K562 (cell line): Measurements from ENCODE around the gene ZNF177. TPM values are rescaled to one million over a fixed set of nuclear protein-coding genes. Genes with fewer than 3 reads are reported as not detected.
A peak's percentile ranks its signal among the peaks of the same experiment; 100 is the strongest.

Experiments
- ATAC-seq: fragments of 200-7000 bp; cut with Tn5 transposase; 3 replicates; pipeline ENCODE4 v1.9.1; 2020; ENCODE audit warnings: moderate library complexity
- BruUV-seq: library from RNA; stranded (reverse); fragments of 400-500 nt; replicated peaks from 2 replicates; lab custom pipeline; 2021; lab: Mats Ljungman, UMichigan
- CTCF ChIA-PET: fragments of 300-600 bp; formaldehyde crosslinking; extraction: SDS; loops from one replicate; lab custom pipeline; 2021; ENCODE audit warnings: low intra/inter-chr PET ratio; lab: Yijun Ruan, JAX
- POLR2A ChIA-PET: fragments of 300-600, 350-650 bp; sonication (Branson Sonifier 250); formaldehyde crosslinking; extraction: SDS; loops from one replicate; lab custom pipeline; 2021; ENCODE audit warnings: antibody characterized with exemption, inconsistent platforms; lab: Yijun Ruan, JAX
- DNase-seq, 4 experiments: peaks; one replicate each; pipeline versions ENCODE4 v3.0.0 to v3.0.0-alpha.2; 2011 to 2018; ENCODE audit warnings: low spot score in 3 of 4, mixed read lengths in 3 of 4; ENCODE audit errors: extremely low read depth in 1 of 4
- FAIRE-seq: peaks from 2 replicates; lab custom pipeline; 2011; peaks lifted over from hg19 to GRCh38; lab: Jason Lieb, UNC
- H2AFZ ChIP-seq: 2 replicates; pipeline ENCODE4 v1.6.0; 2011; ENCODE audit warnings: low read depth, low read length, control low read depth, inconsistent platforms
- H3K27ac ChIP-seq: fragments of 200-600 bp; 3 replicates; pipeline ENCODE4 v1.8.0; 2011; ENCODE audit warnings: low read depth, mild to moderate bottlenecking, control low read depth, inconsistent platforms, low read length, moderate library complexity, mixed read lengths; ENCODE audit errors: extremely low read depth
- H3K27me3 ChIP-seq, 2 experiments: fragments of 300-600 bp in 1 of 2; 2 replicates in 1 of 2; 3 replicates in 1 of 2; pipeline versions ENCODE4 v1.6.0 to v1.8.0; 2011; ENCODE audit warnings: inconsistent platforms in 2 of 2, low read length in 2 of 2, mild to moderate bottlenecking in 1 of 2, mixed read lengths in 1 of 2, moderate library complexity in 1 of 2; ENCODE audit not compliant: control insufficient read depth in 2 of 2, insufficient read depth in 2 of 2
- H3K36me3 ChIP-seq: fragments of 300-600 bp; 3 replicates; pipeline ENCODE4 v1.8.0; 2011; ENCODE audit warnings: mild to moderate bottlenecking, low read length, inconsistent platforms; ENCODE audit not compliant: control insufficient read depth, insufficient read depth
- H3K4me1 ChIP-seq, 2 experiments: fragments of 200-600 bp in 1 of 2; replicated peaks in 1 of 2; 2 replicates in 1 of 2; 3 replicates in 1 of 2; pipeline versions ENCODE4 v1.5.1 to v1.8.0; 2011; ENCODE audit warnings: inconsistent platforms in 2 of 2, low read length in 2 of 2, mild to moderate bottlenecking in 1 of 2, mixed read lengths in 1 of 2, moderate library complexity in 1 of 2; ENCODE audit not compliant: control insufficient read depth in 2 of 2, insufficient read depth in 2 of 2
- H3K4me2 ChIP-seq: 2 replicates; pipeline ENCODE4 v1.6.1; 2011; ENCODE audit warnings: low read length, control low read depth, inconsistent platforms, mixed read lengths; ENCODE audit not compliant: insufficient read depth
- H3K4me3 ChIP-seq: fragments of 200-600 bp; sonication (generic), shearing (Covaris generic); 2 replicates; pipeline ENCODE4 v1.5.1; 2016; ENCODE audit warnings: control low read depth, inconsistent platforms
- H3K79me2 ChIP-seq: fragments of 200-600 bp; 3 replicates; pipeline ENCODE4 v1.8.0; 2011; ENCODE audit warnings: low read length, inconsistent platforms; ENCODE audit not compliant: control insufficient read depth, insufficient read depth
- H3K9ac ChIP-seq, 2 experiments: 2 replicates each; pipeline versions ENCODE4 v1.6.0 to v1.6.1; 2011; ENCODE audit warnings: low read depth in 2 of 2, low read length in 2 of 2, control low read depth in 1 of 2, inconsistent platforms in 1 of 2, mild to moderate bottlenecking in 1 of 2, mixed read lengths in 1 of 2; ENCODE audit not compliant: insufficient read depth in 1 of 2
- H3K9me1 ChIP-seq: one replicate; pipeline ENCODE4 v1.6.0; 2011; ENCODE audit warnings: inconsistent platforms, mild to moderate bottlenecking, low read length, moderate library complexity; ENCODE audit not compliant: control insufficient read depth, insufficient read depth
- H3K9me3 ChIP-seq: replicated peaks from 2 replicates; pipeline ENCODE4 v1.5.1; 2011; ENCODE audit warnings: low read depth, low read length, inconsistent platforms; ENCODE audit not compliant: control insufficient read depth, insufficient read depth
- H4K20me1 ChIP-seq: replicated peaks from 2 replicates; pipeline ENCODE4 v1.6.1; 2011; ENCODE audit warnings: low read length, inconsistent platforms, mixed read lengths; ENCODE audit not compliant: control insufficient read depth, insufficient read depth
- E4F1 ChIP-seq: fragments of 250-450 bp; sonication (Bioruptor Pico); IDR thresholded peaks from 2 replicates; pipeline ENCODE4 v1.5.0; 2021; ENCODE audit warnings: mild to moderate bottlenecking, borderline replicate concordance
- HNRNPH1 ChIP-seq: fragments of 200-400 bp; formaldehyde crosslinking; optimal IDR thresholded peaks from 2 replicates; pipeline ENCODE3; 2017; ENCODE audit warnings: low read depth, mild to moderate bottlenecking, low read length, moderate library complexity
- IRF9 ChIP-seq: fragments of 450-650 bp; IDR thresholded peaks from 2 replicates; pipeline ENCODE4 v1.6.1; 2016; ENCODE audit warnings: missing biosample characterization, missing genetic modification characterization
- KLF1 ChIP-seq: fragments of 450-650 bp; IDR thresholded peaks from 2 replicates; pipeline ENCODE4 v1.6.1; 2016; ENCODE audit warnings: missing genetic modification characterization, missing compliant biosample characterization
- MAFK ChIP-seq: IDR thresholded peaks from 2 replicates; pipeline ENCODE4 v1.6.1; 2011; ENCODE audit warnings: low read length, improper control_type of control experiment
- MCM2 ChIP-seq: fragments of 450-650 bp; IDR thresholded peaks from 2 replicates; pipeline ENCODE4 v1.6.1; 2017; ENCODE audit warnings: low read depth, mild to moderate bottlenecking
- RBM39 ChIP-seq: fragments of 200-400 bp; formaldehyde crosslinking; optimal IDR thresholded peaks from 2 replicates; pipeline ENCODE3; 2018; ENCODE audit warnings: low read depth, low read length
- TBL1XR1 ChIP-seq, 2 experiments: IDR thresholded peaks; 2 replicates each; pipeline ENCODE4 v1.6.1; 2012; ENCODE audit warnings: improper control_type of control experiment in 2 of 2, low read length in 2 of 2, mild to moderate bottlenecking in 1 of 2
- TCF15 ChIP-seq: fragments of 250-450 bp; sonication (Bioruptor Pico); IDR thresholded peaks from 2 replicates; pipeline ENCODE4 v1.8.0; 2022; ENCODE audit warnings: moderate library complexity, mild to moderate bottlenecking, inconsistent platforms
- TRIM28 ChIP-seq: fragments of 450-650 bp; IDR thresholded peaks from 2 replicates; pipeline ENCODE4 v1.6.1; 2017
- ZNF274 ChIP-seq: IDR thresholded peaks from 2 replicates; pipeline ENCODE4 v1.6.1; 2011; ENCODE audit warnings: low read depth, mild to moderate bottlenecking, low read length, moderate library complexity, borderline replicate concordance
- ZNF398 ChIP-seq: fragments of 250-450 bp; sonication (Bioruptor Pico); IDR thresholded peaks from 2 replicates; pipeline ENCODE4 v1.8.0; 2021; ENCODE audit warnings: moderate library complexity, mild to moderate bottlenecking, inconsistent platforms
- ZNF436 ChIP-seq: fragments of 250-450, 450-650 bp; sonication (Bioruptor Pico); formaldehyde crosslinking; IDR thresholded peaks from 2 replicates; pipeline ENCODE4 v1.7.0; 2020; ENCODE audit warnings: mild to moderate bottlenecking
- WGBS: fragments of 100-300 bp; shearing (Covaris generic); methylation state at CpG from one replicate; pipeline ENCODE4 v1.1.6; 2016; ENCODE audit warnings: low coverage, mixed read lengths; ENCODE audit not compliant: insufficient coverage; ENCODE audit errors: missing lambda C conversion rate; 5-methylcytosine and 5-hydroxymethylcytosine counted together
- in situ Hi-C: fragments of 300-500 bp; cut with MboI; formaldehyde crosslinking; loops from 4 replicates; pipeline ENCODE4 v1.15.0; 2018; ENCODE audit warnings: inconsistent platforms, mixed read lengths
- intact Hi-C: fragments of 100-400 bp; cut with micrococcal nuclease; formaldehyde crosslinking; loops from 2 replicates; pipeline ENCODE4 v1.14.2; 2022
- polyA plus RNA-seq, 8 experiments: library from polyadenylated mRNA; depleted of rRNA in 4 of 8; stranded (reverse) in 5 of 8; unstranded in 3 of 8; fragments of >200 nt; fragmentation: Nextera tagmentation in 2 of 8; fragmentation: Illumina TruSeq in 1 of 8; extraction: Ambion mirVana in 2 of 8; extraction: Trizol in 1 of 8; gene quantifications; 2 replicates each; pipeline versions ENCODE4 v1.2.1 to v1.2.3, GENCODE V29; 2011 to 2014; ENCODE audit warnings: inconsistent platforms in 1 of 8, missing spikeins in 1 of 8
- total RNA-seq, 7 experiments: library from RNA; depleted of rRNA in 6 of 7; stranded (reverse); fragments of >200 nt in 6 of 7; fragmentation: Illumina TruSeq in 2 of 7; extraction: Trizol in 2 of 7; gene quantifications; 2 replicates each; pipeline versions ENCODE4 v1.2.1 to v1.2.3, GENCODE V29; 2011 to 2021; ENCODE audit warnings: low replicate concordance in 1 of 7

ZNF177 gene
- total and polyA plus RNA-seq, 9 of the 15 experiments (the other 6 are each of a cell fraction or from before 2014, with no cell fraction given) = 0.25 to 1.8 (median 1.1) TPM

GRCh38 chr19:9381361-9381785 lies 18.6 kb downstream of the ZNF177 start (continued):
- TF ChIP-seq HNRNPH1 (no peak), ZNF274 (peak; percentile 97), TRIM28 (peak; percentile 66; the same call in 1 of the 2 replicates), MAFK (no peak), RBM39 (no peak), ZNF398 (CRISPR knock-in tag) (no peak)

GRCh38 chr19:9406798-9407352 lies 44.1 kb downstream of the ZNF177 start:
- Histone ChIP-seq H3K9ac (peak overlapping the region in 1 of 2 experiments; percentile 18; a peak in 2 of 4 replicates), H3K27ac (no peak overlapping the region; the same call in 2 of the 3 replicates), H3K36me3 (no peaks in the 10 kb centered on the region), H4K20me1 (no peaks in the 10 kb centered on the region), H2AFZ (peak overlapping the region; percentile 95), H3K27me3 (no peaks in the 10 kb centered on the region), H3K9me3 (peaks cover 8% of the 10 kb centered on the region; the same call in 1 of the 2 replicates), H3K4me1 (peaks cover 0 to 7% of the 10 kb centered on the region in 2 experiments; a peak in 2 of 5 replicates), H3K4me3 (peak overlapping the region; percentile 40), H3K79me2 (no peaks in the 10 kb centered on the region), H3K9me1 (no peaks in the 10 kb centered on the region), H3K4me2 (peak overlapping the region; percentile 80)
- in situ Hi-C loops (no loop called here), intact Hi-C loops (no loop called here)
- 18% methylated on average over 29 of the region's 39 CpGs for WGBS
- ATAC-seq (peak; percentile 96), DNase-seq (peak; percentile 78 to 81 (median 78)), FAIRE-seq (peak; percentile 51)
- ChIA-PET CTCF (no interaction called here), POLR2A (no interaction called here)
- no TSS peak for BruUV-seq
- TF ChIP-seq MCM2 (no peak), TCF15 (CRISPR knock-in tag) (no peak), ZNF436 (CRISPR knock-in tag) (no peak), TBL1XR1 (IDR thresholded peaks at IDR 0.05; ENCODE audit: low read length in 2 of 2) (0 out of 4 replicates have a peak, but pooled peaks of 1 of the 2 experiments have one; percentile 61), KLF1 (tag) (no peak), E4F1 (CRISPR knock-in tag) (no peak), IRF9 (no peak)
